Smooth muscle cell (in vitro differentiated cells): ENCODE results near the gene ACSF3. TPM values are rescaled to one million over a fixed set of nuclear protein-coding genes. Genes with fewer than 3 reads are reported as not detected.
"Not testable (repeated sequence)": the region's sequence is repeated elsewhere in the genome, so short reads cannot be mapped to it uniquely, and the experiment has no call there.

Source experiments
- DNase-seq: peaks from one replicate; lab custom pipeline; 2025; ENCODE audit not compliant: unreplicated experiment; lab: John Stamatoyannopoulos, UW
- H2AFZ ChIP-seq: fragments of 200-600 bp; sonication (generic); 2 replicates; pipeline ENCODE4 v1.6.0; 2016; ENCODE audit warnings: antibody characterized with exemption, low read depth, mild to moderate bottlenecking
- H3F3A ChIP-seq: fragments of 200-600 bp; sonication (generic); 2 replicates; pipeline ENCODE4 v1.6.0; 2017; ENCODE audit warnings: antibody characterized with exemption, low read depth
- H3K27ac ChIP-seq: fragments of 200-600 bp; sonication (generic); 2 replicates; pipeline ENCODE4 v1.5.1; 2016; ENCODE audit warnings: low read depth, mild to moderate bottlenecking
- H3K27me3 ChIP-seq: fragments of 200-600 bp; sonication (generic); 2 replicates; pipeline ENCODE4 v1.6.1; 2016; ENCODE audit warnings: low read depth, mild to moderate bottlenecking
- H3K36me3 ChIP-seq: fragments of 200-600 bp; sonication (generic); 2 replicates; pipeline ENCODE4 v1.5.1; 2016; ENCODE audit warnings: low read depth
- H3K4me1 ChIP-seq: fragments of 200-600 bp; sonication (generic); 2 replicates; pipeline ENCODE4 v1.5.1; 2016; ENCODE audit warnings: low read depth
- H3K4me2 ChIP-seq: fragments of 200-600 bp; sonication (generic); 2 replicates; pipeline ENCODE4 v1.6.0; 2016; ENCODE audit warnings: mild to moderate bottlenecking
- H3K4me3 ChIP-seq: fragments of 200-600 bp; sonication (generic); 2 replicates; pipeline ENCODE4 v1.5.1; 2016; ENCODE audit warnings: mild to moderate bottlenecking
- H3K79me2 ChIP-seq: fragments of 200-600 bp; sonication (generic); 2 replicates; pipeline ENCODE4 v1.6.0; 2016; ENCODE audit warnings: low read depth, mild to moderate bottlenecking
- H3K9ac ChIP-seq: fragments of 200-600 bp; sonication (generic); 2 replicates; pipeline ENCODE4 v1.6.0; 2016; ENCODE audit warnings: low read depth
- H3K9me3 ChIP-seq: fragments of 200-600 bp; sonication (generic); replicated peaks from 2 replicates; pipeline ENCODE4 v1.5.1; 2016; ENCODE audit warnings: low read depth
- H4K20me1 ChIP-seq: fragments of 200-600 bp; sonication (generic); 2 replicates; pipeline ENCODE4 v1.6.0; 2016; ENCODE audit warnings: low read depth
- CTCF ChIP-seq: fragments of 200-600 bp; sonication (generic); IDR thresholded peaks from 2 replicates; pipeline ENCODE4 v1.5.1; 2017; ENCODE audit warnings: borderline replicate concordance, mild to moderate bottlenecking, antibody characterized with exemption; ENCODE audit not compliant: insufficient read depth, poor library complexity, severe bottlenecking
- WGBS: methylation state at CpG from one replicate; pipeline ENCODE4 v1.1.7; 2016; ENCODE audit warnings: low lambda C conversion rate; 5-methylcytosine and 5-hydroxymethylcytosine counted together
- polyA plus RNA-seq: library from polyadenylated mRNA; unstranded; fragments of >200 nt; fragmentation: Nextera tagmentation; extraction: Ambion mirVana; gene quantifications from 2 replicates; pipeline ENCODE4 v1.2.1, GENCODE V29; 2016
- total RNA-seq: library from RNA; depleted of rRNA; stranded (reverse); fragments of >200 nt; gene quantifications from 2 replicates; pipeline ENCODE4 v1.2.3, GENCODE V29; 2014

Gene ACSF3
- total and polyA plus RNA-seq, 2 experiments from 2014 or later = 13.6 to 15.1 TPM

GRCh38 chr16:89191901-89192185 is 98.2 kb downstream of the ACSF3 start:
- H3K27ac ChIP-seq = no peak overlapping the region
- H3K4me1 ChIP-seq = no peaks in the 10 kb centered on the region
- no peaks in the 10 kb centered on the region for H3K79me2 ChIP-seq
- no peak overlapping the region for H3K9ac ChIP-seq
- peak overlapping the region; percentile 95 for H3K4me2 ChIP-seq
- TF ChIP-seq CTCF = no peak
- WGBS = 5% methylated on average over 7 of the region's 19 CpGs
- H4K20me1 ChIP-seq = no peaks in the 10 kb centered on the region
- no peak for DNase-seq
- H3K9me3 ChIP-seq = no peaks in the 10 kb centered on the region
- peaks cover 6% of the 10 kb centered on the region for H3F3A ChIP-seq
- peak overlapping the region; percentile 50 for H3K4me3 ChIP-seq
- H2AFZ ChIP-seq = no peak overlapping the region
- H3K36me3 ChIP-seq = no peaks in the 10 kb centered on the region
- no peaks in the 10 kb centered on the region for H3K27me3 ChIP-seq

DNA sequence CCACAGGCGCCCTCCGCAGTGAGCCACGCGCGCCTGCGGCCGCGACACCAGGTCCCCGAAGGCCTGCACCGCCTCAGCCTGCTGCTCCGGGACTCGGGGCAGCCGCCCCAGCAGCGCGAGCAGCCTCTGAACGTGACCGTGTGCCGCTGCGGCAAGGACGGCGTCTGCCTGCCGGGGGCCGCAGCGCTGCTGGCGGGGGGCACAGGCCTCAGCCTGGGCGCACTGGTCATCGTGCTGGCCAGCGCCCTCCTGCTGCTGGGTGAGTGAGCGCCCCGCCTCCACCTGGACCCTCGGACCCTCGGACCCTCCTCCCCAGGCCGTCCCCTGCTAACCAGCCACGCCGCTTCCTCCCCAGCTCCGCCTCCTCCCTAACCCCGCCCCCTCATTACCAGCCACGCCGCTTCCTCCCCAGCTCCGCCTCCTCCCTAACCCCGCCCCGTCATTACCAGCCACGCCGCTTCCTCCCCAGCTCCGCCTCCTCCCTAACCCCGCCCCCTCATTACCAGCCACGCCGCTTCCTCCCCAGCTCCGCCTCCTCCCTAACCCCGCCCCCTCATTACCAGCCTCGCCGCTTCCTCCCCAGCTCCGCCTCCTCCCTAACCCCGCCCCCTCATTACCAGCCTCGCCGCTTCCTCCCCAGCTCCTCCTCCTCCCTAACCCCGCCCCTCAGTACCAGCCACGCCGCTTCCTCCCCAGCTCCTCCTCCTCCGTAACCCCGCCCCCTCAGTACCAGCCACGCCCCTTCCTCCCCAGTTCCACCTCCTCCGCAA is 98.7 kb downstream of the ACSF3 start:
- H3K9me3 ChIP-seq, H4K20me1 ChIP-seq, H3K36me3 ChIP-seq, H3K4me1 ChIP-seq, H3K27ac ChIP-seq, H2AFZ ChIP-seq, H3F3A ChIP-seq, H3K79me2 ChIP-seq, H3K27me3 ChIP-seq, H3K9ac ChIP-seq: not testable (repeated sequence)
- Histone ChIP-seq H3K4me2 (peak overlapping the region; percentile 95), H3K4me3 (peak overlapping the region; percentile 50)
- 0% methylated on average over 9 of the region's 63 CpGs for WGBS
- peak; percentile 39 for DNase-seq

- Histone ChIP-seq H2AFZ (no peak overlapping the region), H3K27me3 (no peaks in the 10 kb centered on the region)
- 15% methylated on average over 15 of the region's 39 CpGs for WGBS
Measured at GRCh38 chr16:89192956-89193575, 99.4 kb downstream of the ACSF3 start.

More at GRCh38 chr16:89192956-89193575, 99.4 kb downstream of the ACSF3 start:
- no peaks in the 10 kb centered on the region for H3K36me3 ChIP-seq
- H3K79me2 ChIP-seq = no peaks in the 10 kb centered on the region
- H3K4me2 ChIP-seq = peak overlapping the region; percentile 73
- no peak overlapping the region for H3K4me3 ChIP-seq
- no peak overlapping the region for H3K9ac ChIP-seq
- no peak for TF ChIP-seq CTCF
- no peaks in the 10 kb centered on the region for H3K4me1 ChIP-seq
- H3K9me3 ChIP-seq = no peaks in the 10 kb centered on the region
- no peaks in the 10 kb centered on the region for H4K20me1 ChIP-seq
- no peak overlapping the region for H3K27ac ChIP-seq
- DNase-seq = peak; percentile 76
- no peaks in the 10 kb centered on the region for H3F3A ChIP-seq
